Measurements from ENCODE around the gene PRSS36. TPM values are rescaled to one million over a fixed set of nuclear protein-coding genes. Genes with fewer than 3 reads are reported as not detected.

PRSS36 gene
- 0.62 to 1.4 TPM (median 0.99 TPM) in 5 replicates for total RNA-seq (2022; extraction: Qiagen RNA extraction)

GRCh38 chr16:31149894-31150890 is at the start of gene PRSS36:
PRSS36 (minus strand) TSS chr16:31150066; CDS start chr16:31150035, 31 bp downstream.

GRCh38 chr16:31179747-31180459 is 30.0 kb upstream of the PRSS36 start, which contains the start of gene FUS:
FUS (plus strand) TSS chr16:31180139; CDS start chr16:31180215, 76 bp downstream.

GRCh38 chr16:31135535-31136286 is 14.2 kb downstream of the PRSS36 start, which contains the start of gene PRSS8:
PRSS8 (minus strand) TSS chr16:31135727; CDS start chr16:31135498, 229 bp downstream.

DNA sequence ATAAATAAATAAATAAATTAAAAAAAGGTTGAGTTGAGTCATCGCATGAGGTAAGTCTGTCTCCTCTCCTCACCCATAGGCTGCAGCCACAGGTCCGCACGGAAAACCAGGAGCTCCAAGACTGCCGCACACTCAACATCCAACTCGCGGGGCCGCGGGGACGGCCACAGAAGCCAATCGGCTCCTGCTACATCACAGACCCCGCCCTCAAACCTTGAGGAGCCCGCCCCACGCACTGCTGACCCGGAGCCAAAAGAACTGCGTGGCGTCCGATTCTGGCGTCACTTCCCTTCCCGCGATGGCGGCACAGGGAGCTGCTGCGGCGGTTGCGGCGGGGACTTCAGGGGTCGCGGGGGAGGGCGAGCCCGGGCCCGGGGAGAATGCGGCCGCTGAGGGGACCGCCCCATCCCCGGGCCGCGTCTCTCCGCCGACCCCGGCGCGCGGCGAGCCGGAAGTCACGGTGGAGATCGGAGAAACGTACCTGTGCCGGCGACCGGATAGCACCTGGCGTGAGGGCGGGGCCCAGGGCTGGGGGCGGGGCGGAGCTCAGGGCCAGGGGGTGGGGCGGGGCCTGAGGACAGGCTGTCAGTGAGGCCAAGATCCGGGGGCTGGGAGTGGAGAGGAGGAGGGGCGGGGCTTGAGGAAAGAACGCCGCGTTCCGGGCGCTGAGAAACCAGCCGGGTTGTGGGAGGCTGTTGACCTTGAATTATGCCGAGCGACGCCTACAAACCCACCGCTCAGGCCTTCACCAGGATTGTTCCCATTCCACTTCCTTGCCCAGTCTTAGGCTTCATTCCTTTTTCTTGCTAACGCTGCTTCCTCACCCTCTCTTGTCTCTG is 32.3 kb downstream of the PRSS36 start, which contains the start of gene KAT8:
Gene KAT8, plus strand, starts transcription at position 281 of the 839 bp plus-strand sequence. Its CDS starts 18 bp downstream, at position 299.

GRCh38 chr16:31108035-31108793 is 41.7 kb downstream of the PRSS36 start, which contains the start of gene BCKDK:
BCKDK (plus strand) TSS chr16:31108386; CDS start chr16:31109224, 838 bp downstream.

DNA sequence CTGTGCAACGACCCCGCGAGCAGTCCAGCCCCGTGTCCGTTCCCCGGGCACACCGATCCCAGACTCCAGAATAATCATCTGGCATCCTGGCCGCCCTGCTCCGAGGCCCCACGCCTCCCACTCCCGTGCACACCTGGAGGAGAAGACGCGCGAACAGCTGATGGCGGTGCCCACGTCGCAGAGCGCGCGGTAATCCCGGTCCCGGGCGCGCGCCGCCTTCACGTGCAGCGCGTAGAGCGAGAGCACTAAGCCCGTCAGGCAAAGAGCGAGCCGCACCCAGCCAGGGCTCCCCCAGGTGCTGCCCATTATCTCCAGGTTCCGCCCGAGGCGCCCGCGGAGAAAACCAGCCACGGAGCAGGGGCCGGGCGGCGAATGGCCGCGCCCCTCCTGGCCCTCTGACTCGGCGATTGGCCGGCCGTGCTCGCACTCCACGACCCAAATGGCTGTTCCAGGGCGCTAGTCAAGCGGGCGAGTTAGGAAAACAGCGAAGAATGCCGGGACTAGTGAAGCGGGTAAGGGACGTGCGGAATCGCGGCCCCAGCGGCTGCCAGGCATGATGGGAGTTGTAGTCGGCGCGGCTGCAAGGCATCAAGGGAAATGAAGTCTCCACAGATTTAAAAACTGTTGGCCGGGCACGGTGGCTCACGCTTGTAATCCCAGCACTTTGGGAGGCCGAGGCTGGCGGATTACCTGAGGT is 55.3 kb downstream of the PRSS36 start, which contains the start of gene VKORC1:
Gene VKORC1, minus strand, starts transcription at position 374 of the 697 bp plus-strand sequence. Its CDS starts 68 bp downstream, at position 306.

Other genes with a start within 250 kb of the PRSS36 start
- gene FBXL19, start 226.5 kb downstream of the PRSS36 start, total RNA-seq (2022; extraction: Qiagen RNA extraction), result 10.3 to 22.1 TPM (median 19.3 TPM) in 5 replicates
- gene ORAI3, start 201.0 kb downstream of the PRSS36 start, total RNA-seq (2022; extraction: Qiagen RNA extraction), result 9.4 to 14.4 TPM (median 11.0 TPM) in 5 replicates
- 13.3 to 22.5 TPM (median 20.3 TPM) in 5 replicates for gene SETD1A, start 192.3 kb downstream of the PRSS36 start, total RNA-seq (2022; extraction: Qiagen RNA extraction)
- gene HSD3B7, start 164.9 kb downstream of the PRSS36 start, total RNA-seq (2022; extraction: Qiagen RNA extraction), result 11.5 to 17.6 TPM (median 14.2 TPM) in 5 replicates
- 1.6 to 2.4 TPM (median 1.9 TPM) in 5 replicates for gene STX1B, start 139.4 kb downstream of the PRSS36 start, total RNA-seq (2022; extraction: Qiagen RNA extraction)
- gene STX4, start 116.5 kb downstream of the PRSS36 start, total RNA-seq (2022; extraction: Qiagen RNA extraction), result 55.0 to 65.3 TPM (median 57.5 TPM) in 5 replicates
- 10.8 to 18.9 TPM (median 14.7 TPM) in 5 replicates for gene ZNF668, start 75.8 kb downstream of the PRSS36 start, total RNA-seq (2022; extraction: Qiagen RNA extraction)
- gene ZNF646, start 75.6 kb downstream of the PRSS36 start, total RNA-seq (2022; extraction: Qiagen RNA extraction), result 6.0 to 12.2 TPM (median 10.6 TPM) in 5 replicates
- 0.64 to 2.0 TPM (median 1.1 TPM) in 5 replicates for gene PRSS53, start 61.1 kb downstream of the PRSS36 start, total RNA-seq (2022; extraction: Qiagen RNA extraction)
- gene VKORC1, start 55.3 kb downstream of the PRSS36 start, total RNA-seq (2022; extraction: Qiagen RNA extraction), result 101 to 130 TPM (median 125 TPM) in 5 replicates
- 39.2 to 58.5 TPM (median 52.3 TPM) in 5 replicates for gene BCKDK, start 41.7 kb downstream of the PRSS36 start, total RNA-seq (2022; extraction: Qiagen RNA extraction)
- gene KAT8, start 32.4 kb downstream of the PRSS36 start, total RNA-seq (2022; extraction: Qiagen RNA extraction), result 41.5 to 51.5 TPM (median 50.7 TPM) in 5 replicates
- 0.82 to 1.8 TPM (median 1.3 TPM) in 5 replicates for gene PRSS8, start 14.3 kb downstream of the PRSS36 start, total RNA-seq (2022; extraction: Qiagen RNA extraction)
- gene FUS, start 30.1 kb upstream of the PRSS36 start, total RNA-seq (2022; extraction: Qiagen RNA extraction), result 541 to 618 TPM (median 565 TPM) in 5 replicates
- gene PYCARD, start 52.7 kb upstream of the PRSS36 start, total RNA-seq (2022; extraction: Qiagen RNA extraction), result 26.3 to 36.4 TPM (median 31.3 TPM) in 5 replicates
- 0.01 to 0.06 TPM (median 0.03 TPM) in 5 replicates for gene TRIM72, start 64.1 kb upstream of the PRSS36 start, total RNA-seq (2022; extraction: Qiagen RNA extraction)
- not detected in 5 replicates for gene PYDC1, start 67.1 kb upstream of the PRSS36 start, total RNA-seq (2022; extraction: Qiagen RNA extraction)
- 1.2 to 1.8 TPM (median 1.8 TPM) in 5 replicates for gene ITGAM, start 109.9 kb upstream of the PRSS36 start, total RNA-seq (2022; extraction: Qiagen RNA extraction)
- 0.76 to 1.8 TPM (median 1.0 TPM) in 5 replicates for gene ITGAX, start 205.1 kb upstream of the PRSS36 start, total RNA-seq (2022; extraction: Qiagen RNA extraction)
- gene ITGAD, start 243.3 kb upstream of the PRSS36 start, total RNA-seq (2022; extraction: Qiagen RNA extraction), result 0.02 to 0.10 TPM (median 0.05 TPM) in 4 of 5 replicates, not detected in the other

Measured in A549 treated with dexamethasone at 1 μM for 4 hours (cell line).